Smooth muscle cell (in vitro differentiated cells): Measurements from ENCODE around the gene KLF16. TPM values are rescaled to one million over a fixed set of nuclear protein-coding genes. Genes with fewer than 3 reads are reported as not detected.

Source experiments
- DNase-seq: peaks from one replicate; lab custom pipeline; 2025; ENCODE audit not compliant: unreplicated experiment; lab: John Stamatoyannopoulos, UW
- H2AFZ ChIP-seq: fragments of 200-600 bp; sonication (generic); 2 replicates; pipeline ENCODE4 v1.6.0; 2016; ENCODE audit warnings: antibody characterized with exemption, low read depth, mild to moderate bottlenecking
- H3F3A ChIP-seq: fragments of 200-600 bp; sonication (generic); 2 replicates; pipeline ENCODE4 v1.6.0; 2017; ENCODE audit warnings: antibody characterized with exemption, low read depth
- H3K27ac ChIP-seq: fragments of 200-600 bp; sonication (generic); 2 replicates; pipeline ENCODE4 v1.5.1; 2016; ENCODE audit warnings: low read depth, mild to moderate bottlenecking
- H3K27me3 ChIP-seq: fragments of 200-600 bp; sonication (generic); 2 replicates; pipeline ENCODE4 v1.6.1; 2016; ENCODE audit warnings: low read depth, mild to moderate bottlenecking
- H3K36me3 ChIP-seq: fragments of 200-600 bp; sonication (generic); 2 replicates; pipeline ENCODE4 v1.5.1; 2016; ENCODE audit warnings: low read depth
- H3K4me1 ChIP-seq: fragments of 200-600 bp; sonication (generic); 2 replicates; pipeline ENCODE4 v1.5.1; 2016; ENCODE audit warnings: low read depth
- H3K4me2 ChIP-seq: fragments of 200-600 bp; sonication (generic); 2 replicates; pipeline ENCODE4 v1.6.0; 2016; ENCODE audit warnings: mild to moderate bottlenecking
- H3K4me3 ChIP-seq: fragments of 200-600 bp; sonication (generic); 2 replicates; pipeline ENCODE4 v1.5.1; 2016; ENCODE audit warnings: mild to moderate bottlenecking
- H3K79me2 ChIP-seq: fragments of 200-600 bp; sonication (generic); 2 replicates; pipeline ENCODE4 v1.6.0; 2016; ENCODE audit warnings: low read depth, mild to moderate bottlenecking
- H3K9ac ChIP-seq: fragments of 200-600 bp; sonication (generic); 2 replicates; pipeline ENCODE4 v1.6.0; 2016; ENCODE audit warnings: low read depth
- H3K9me3 ChIP-seq: fragments of 200-600 bp; sonication (generic); replicated peaks from 2 replicates; pipeline ENCODE4 v1.5.1; 2016; ENCODE audit warnings: low read depth
- H4K20me1 ChIP-seq: fragments of 200-600 bp; sonication (generic); 2 replicates; pipeline ENCODE4 v1.6.0; 2016; ENCODE audit warnings: low read depth
- CTCF ChIP-seq: fragments of 200-600 bp; sonication (generic); IDR thresholded peaks from 2 replicates; pipeline ENCODE4 v1.5.1; 2017; ENCODE audit warnings: borderline replicate concordance, mild to moderate bottlenecking, antibody characterized with exemption; ENCODE audit not compliant: insufficient read depth, poor library complexity, severe bottlenecking
- WGBS: methylation state at CpG from one replicate; pipeline ENCODE4 v1.1.7; 2016; ENCODE audit warnings: low lambda C conversion rate; 5-methylcytosine and 5-hydroxymethylcytosine counted together
- polyA plus RNA-seq: library from polyadenylated mRNA; unstranded; fragments of >200 nt; fragmentation: Nextera tagmentation; extraction: Ambion mirVana; gene quantifications from 2 replicates; pipeline ENCODE4 v1.2.1, GENCODE V29; 2016
- total RNA-seq: library from RNA; depleted of rRNA; stranded (reverse); fragments of >200 nt; gene quantifications from 2 replicates; pipeline ENCODE4 v1.2.3, GENCODE V29; 2014

The KLF16 gene
- total and polyA plus RNA-seq, 2 experiments from 2014 or later = 5.8 to 15.4 TPM

GRCh38 chr19:1836458-1837221, 26.7 kb downstream of the KLF16 start:
- H3K27ac ChIP-seq = no peak overlapping the region
- WGBS = 84% methylated on average over 31 of the region's 31 CpGs

GRCh38 chr19:1833540-1833939, 29.8 kb downstream of the KLF16 start:
- H4K20me1 ChIP-seq = peaks cover 95% of the 10 kb centered on the region
- TF ChIP-seq CTCF = no peak
- H3K36me3 ChIP-seq = no peaks in the 10 kb centered on the region
- no peak overlapping the region for H3K9ac ChIP-seq
- DNase-seq = no peak
- H3K27me3 ChIP-seq = no peaks in the 10 kb centered on the region
- no peaks in the 10 kb centered on the region for H3K9me3 ChIP-seq
- 95% methylated on average over 15 of the region's 15 CpGs for WGBS
- peaks cover 55% of the 10 kb centered on the region for H3K79me2 ChIP-seq
- H3F3A ChIP-seq = no peaks in the 10 kb centered on the region
- H2AFZ ChIP-seq = no peak overlapping the region
- H3K27ac ChIP-seq = no peak overlapping the region
- no peaks in the 10 kb centered on the region for H3K4me1 ChIP-seq
- H3K4me3 ChIP-seq = no peak overlapping the region
- H3K4me2 ChIP-seq = no peak overlapping the region

More at GRCh38 chr19:1836458-1837221, 26.7 kb downstream of the KLF16 start:
- no peak overlapping the region for H3K4me3 ChIP-seq
- no peak overlapping the region for H2AFZ ChIP-seq
- H3K9me3 ChIP-seq = no peaks in the 10 kb centered on the region
- no peaks in the 10 kb centered on the region for H3F3A ChIP-seq
- TF ChIP-seq CTCF = no peak
- H3K36me3 ChIP-seq = no peaks in the 10 kb centered on the region
- no peak overlapping the region for H3K4me2 ChIP-seq
- no peaks in the 10 kb centered on the region for H3K27me3 ChIP-seq
- peaks cover 100% of the 10 kb centered on the region for H4K20me1 ChIP-seq
- peaks cover 76% of the 10 kb centered on the region for H3K79me2 ChIP-seq
- H3K9ac ChIP-seq = no peak overlapping the region
- no peak for DNase-seq
- H3K4me1 ChIP-seq = no peaks in the 10 kb centered on the region

- Histone ChIP-seq H3K9ac (no peak overlapping the region), H3K27ac (no peak overlapping the region), H3K4me3 (no peak overlapping the region), H2AFZ (no peak overlapping the region), H3F3A (no peaks in the 10 kb centered on the region), H3K4me2 (no peak overlapping the region), H4K20me1 (peaks cover 88% of the 10 kb centered on the region), H3K9me3 (no peaks in the 10 kb centered on the region), H3K4me1 (no peaks in the 10 kb centered on the region), H3K79me2 (peaks cover 42% of the 10 kb centered on the region), H3K27me3 (no peaks in the 10 kb centered on the region), H3K36me3 (no peaks in the 10 kb centered on the region)
- DNase-seq = no peak
- 98% methylated on average over 23 of the region's 26 CpGs for WGBS
- no peak for TF ChIP-seq CTCF
Measured at GRCh38 chr19:1832046-1832663, 31.2 kb downstream of the KLF16 start.
